Neuronal stem cell (in vitro differentiated cells): Measurements from ENCODE around the gene TRIM46.

Experiments
- DNase-seq: peaks from one replicate; pipeline ENCODE4 v3.0.0-alpha.2; 2013; ENCODE audit warnings: low spot score
- H2AFZ ChIP-seq: one replicate; pipeline ENCODE4 v1.6.1; 2013; ENCODE audit warnings: mild to moderate bottlenecking, low read length, inconsistent platforms
- H2AK5ac ChIP-seq: 2 replicates; pipeline ENCODE4 v1.6.1; 2013; ENCODE audit warnings: low read depth, mild to moderate bottlenecking, inconsistent platforms, low read length, moderate library complexity, mixed read lengths
- H2BK120ac ChIP-seq: 2 replicates; pipeline ENCODE4 v1.6.1; 2013; ENCODE audit warnings: low read depth, mild to moderate bottlenecking, inconsistent platforms, low read length, moderate library complexity, mixed read lengths
- H2BK12ac ChIP-seq: one replicate; pipeline ENCODE4 v1.6.1; 2013; ENCODE audit warnings: low read length, inconsistent platforms
- H2BK15ac ChIP-seq: 2 replicates; pipeline ENCODE4 v1.6.1; 2013; ENCODE audit warnings: mild to moderate bottlenecking, low read length, inconsistent platforms, mixed read lengths
- H2BK5ac ChIP-seq: one replicate; pipeline ENCODE4 v1.6.1; 2013; ENCODE audit warnings: inconsistent platforms, mild to moderate bottlenecking, low read length, moderate library complexity
- H3K14ac ChIP-seq: one replicate; pipeline ENCODE4 v1.6.1; 2013; ENCODE audit warnings: low read length, inconsistent platforms
- H3K18ac ChIP-seq: 2 replicates; pipeline ENCODE4 v1.6.1; 2013; ENCODE audit warnings: low read length, inconsistent platforms
- H3K23ac ChIP-seq: 2 replicates; pipeline ENCODE4 v1.6.1; 2013; ENCODE audit warnings: low read depth, mild to moderate bottlenecking, mixed read lengths, low read length, inconsistent platforms; ENCODE audit not compliant: poor library complexity
- H3K27ac ChIP-seq: replicated peaks from 3 replicates; pipeline ENCODE4 v1.5.1; 2013; ENCODE audit warnings: low read length, inconsistent platforms
- H3K27me3 ChIP-seq, 3 experiments: 2 replicates each; pipeline ENCODE4 v1.6.1; 2013; ENCODE audit warnings: low read length in 3 of 3, mild to moderate bottlenecking in 2 of 3, inconsistent platforms in 1 of 3, low read depth in 1 of 3, mixed read lengths in 1 of 3, moderate library complexity in 1 of 3; ENCODE audit not compliant: control insufficient read depth in 3 of 3, insufficient read depth in 3 of 3
- H3K36me3 ChIP-seq, 2 donors: replicated peaks in 1 of 2; 2 replicates each; pipeline ENCODE4 v1.6.1; 2013; ENCODE audit warnings: low read length in 2 of 2; ENCODE audit not compliant: control insufficient read depth in 2 of 2, insufficient read depth in 2 of 2
- H3K4ac ChIP-seq: 2 replicates; pipeline ENCODE4 v1.6.1; 2013; ENCODE audit warnings: inconsistent platforms, mild to moderate bottlenecking, low read length, moderate library complexity
- H3K4me1 ChIP-seq, 2 donors: 1 replicate in 1 of 2; 2 replicates in 1 of 2; pipeline ENCODE4 v1.6.1; 2013; ENCODE audit warnings: low read length in 2 of 2, low read depth in 1 of 2; ENCODE audit not compliant: control insufficient read depth in 2 of 2, insufficient read depth in 1 of 2
- H3K4me2 ChIP-seq: one replicate; pipeline ENCODE4 v1.6.1; 2013; ENCODE audit warnings: mild to moderate bottlenecking, low read length, inconsistent platforms; ENCODE audit not compliant: insufficient read depth, poor library complexity, severe bottlenecking
- H3K4me3 ChIP-seq, 2 donors: 2 replicates each; pipeline ENCODE4 v1.5.1; 2013; ENCODE audit warnings: low read length in 2 of 2, mild to moderate bottlenecking in 2 of 2, inconsistent platforms in 1 of 2, moderate library complexity in 1 of 2
- H3K79me1 ChIP-seq: one replicate; pipeline ENCODE4 v1.6.1; 2013; ENCODE audit warnings: low read depth, mild to moderate bottlenecking, inconsistent platforms, low read length, moderate library complexity
- H3K9ac ChIP-seq: one replicate; pipeline ENCODE4 v1.6.1; 2013; ENCODE audit warnings: mild to moderate bottlenecking, low read depth, low read length, inconsistent platforms; ENCODE audit not compliant: poor library complexity
- H3K9me3 ChIP-seq, 2 donors: replicated peaks in 1 of 2; 2 replicates each; pipeline versions ENCODE3 to v1.6.1; 2013; ENCODE audit warnings: low read length in 2 of 2, mild to moderate bottlenecking in 2 of 2, inconsistent platforms in 1 of 2, low read depth in 1 of 2, mixed read lengths in 1 of 2, moderate library complexity in 1 of 2; ENCODE audit not compliant: control insufficient read depth in 2 of 2, insufficient read depth in 1 of 2
- H4K8ac ChIP-seq: one replicate; pipeline ENCODE4 v1.6.1; 2013; ENCODE audit warnings: low read depth, mild to moderate bottlenecking, inconsistent platforms, low read length, moderate library complexity
- H4K91ac ChIP-seq: one replicate; pipeline ENCODE4 v1.6.1; 2013; ENCODE audit warnings: low read length, low read depth, mild to moderate bottlenecking, inconsistent platforms; ENCODE audit not compliant: poor library complexity
- WGBS, 2 donors: extraction: QIAGEN DNeasy Blood & Tissue Kit; methylation state at CpG; one replicate each; pipeline ENCODE4 v1.1.7; 2013; ENCODE audit warnings: missing lambda C conversion rate in 2 of 2, mixed read lengths in 1 of 2; ENCODE audit not compliant: insufficient read length in 2 of 2, insufficient replicate concordance in 1 of 2; ENCODE audit errors: extremely low coverage in 2 of 2; 5-methylcytosine and 5-hydroxymethylcytosine counted together

TRIM46 gene

DNA sequence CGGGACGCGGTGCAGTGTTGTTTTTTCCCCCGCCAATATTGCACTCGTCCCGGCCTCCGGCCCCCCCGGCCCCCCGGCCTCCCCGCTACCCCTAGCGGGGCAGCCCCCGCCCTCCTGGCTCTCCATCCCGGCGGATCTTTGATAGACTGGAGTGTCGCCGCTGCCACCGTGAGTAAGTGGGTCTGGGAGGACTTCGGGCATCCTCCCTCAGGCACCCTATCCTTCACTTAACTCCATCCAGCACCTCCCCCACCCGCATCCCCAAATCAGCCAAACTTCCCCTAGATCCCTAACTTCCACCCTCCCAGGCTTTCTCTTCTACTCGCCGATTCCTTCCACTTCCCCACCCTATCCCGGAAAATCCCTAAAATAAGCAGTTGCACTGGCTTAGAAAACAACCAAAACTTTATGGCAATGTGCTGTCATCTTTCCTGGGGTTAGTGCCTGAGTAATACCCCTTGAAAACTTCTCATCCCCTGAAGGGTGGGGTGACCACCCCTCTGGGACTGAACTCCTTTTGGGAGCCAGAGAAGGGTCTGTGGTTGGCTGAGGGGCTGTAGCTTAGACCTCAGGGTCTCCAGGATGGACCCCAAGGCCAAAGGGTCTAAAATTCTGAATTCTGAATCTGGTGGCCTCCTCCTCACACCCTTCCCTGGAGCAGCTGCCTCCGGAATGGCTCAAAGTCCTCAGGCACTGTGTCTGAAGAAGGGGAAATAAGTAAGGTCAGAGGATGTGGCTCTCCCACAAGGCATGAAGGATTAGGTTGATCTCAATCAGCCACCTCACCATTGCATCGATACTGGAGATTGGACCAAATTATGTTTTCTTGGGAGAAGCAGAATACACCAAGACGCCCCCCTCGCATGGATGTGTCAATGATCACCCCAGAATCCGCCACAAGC lies 21.8 kb downstream of the TRIM46 start:
- peaks cover 33 to 34% of the 10 kb centered on the region in 2 donors for H3K4me1 ChIP-seq
- H3K79me1 ChIP-seq: peaks cover 14% of the 10 kb centered on the region
- no peak for DNase-seq
- H3K9ac ChIP-seq: peak overlapping the region; percentile 87
- H3K18ac ChIP-seq: peak overlapping the region; percentile 94
- H2BK12ac ChIP-seq: no peak overlapping the region
- H3K36me3 ChIP-seq: peaks cover 34 to 48% of the 10 kb centered on the region in 2 donors
- no peaks in the 10 kb centered on the region for H3K27me3 ChIP-seq
- no peak overlapping the region for H2AFZ ChIP-seq
- H2AK5ac ChIP-seq: peak overlapping the region; percentile 57
- no peak overlapping the region for H2BK120ac ChIP-seq
- H3K14ac ChIP-seq: no peak overlapping the region
- peak overlapping the region; percentile 66 to 98 for H3K4me3 ChIP-seq
- no peak overlapping the region for H2BK15ac ChIP-seq
- peak overlapping the region; percentile 77 for H2BK5ac ChIP-seq
- H3K27ac ChIP-seq: peak overlapping the region; percentile 86
- peak overlapping the region; percentile 76 for H3K4me2 ChIP-seq
- no peak overlapping the region for H3K4ac ChIP-seq
- no CpG with 5 or more reads among the region's 27 CpGs for WGBS, 2 donors
- H3K23ac ChIP-seq: no peak overlapping the region
- no peak overlapping the region for H4K8ac ChIP-seq
- H4K91ac ChIP-seq: peak overlapping the region; percentile 32
- H3K9me3 ChIP-seq: peaks cover 0 to 2% of the 10 kb centered on the region in 2 donors

DNA sequence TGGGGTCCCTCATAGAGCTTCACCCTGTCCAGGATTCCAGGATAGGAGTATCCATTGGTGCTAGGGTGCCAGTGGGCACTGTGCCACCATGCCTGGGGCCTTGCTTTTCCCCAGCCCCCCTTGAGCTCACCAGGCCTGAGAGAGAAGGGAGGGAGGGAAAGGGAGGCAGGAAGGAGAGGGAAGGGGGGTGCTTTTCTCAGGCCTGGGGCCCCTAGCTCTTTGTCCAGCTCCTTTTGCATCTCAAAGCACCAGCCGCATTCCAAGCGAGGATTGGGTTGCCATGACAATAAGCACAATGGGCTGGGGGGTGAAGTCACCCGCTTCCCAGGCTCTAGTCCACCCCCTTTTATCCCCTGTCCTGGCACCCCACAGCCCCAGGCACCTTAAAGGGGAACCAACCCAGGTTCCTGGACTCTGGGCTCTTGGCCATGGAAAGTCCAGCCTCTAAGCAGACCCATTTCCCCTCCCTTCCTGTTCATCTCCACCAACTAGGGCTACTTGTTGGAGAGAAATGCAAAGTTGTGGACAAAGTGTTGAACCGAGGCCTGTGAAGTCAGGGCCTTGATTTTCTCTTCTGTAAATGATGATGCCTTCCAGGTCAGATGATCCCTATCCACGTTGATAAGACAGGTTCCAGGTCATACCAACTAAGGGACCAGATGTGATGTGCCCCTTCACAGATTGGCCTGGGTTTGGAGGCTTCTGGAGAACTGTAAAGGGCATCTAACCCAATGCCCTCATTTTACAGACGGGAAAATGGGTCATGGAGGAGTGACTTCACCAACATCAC lies 22.6 kb downstream of the TRIM46 start:
- H3K4me3 ChIP-seq: peak overlapping the region; percentile 66 to 98
- peak overlapping the region; percentile 80 for H3K18ac ChIP-seq
- H2BK5ac ChIP-seq: peak overlapping the region; percentile 77
- H2AFZ ChIP-seq: no peak overlapping the region
- peaks cover 0 to 2% of the 10 kb centered on the region in 2 donors for H3K9me3 ChIP-seq
- H3K4me2 ChIP-seq: peak overlapping the region; percentile 76
- H3K27ac ChIP-seq: peak overlapping the region; percentile 86
- H2BK120ac ChIP-seq: no peak overlapping the region
- no peak overlapping the region for H3K14ac ChIP-seq
- no CpG with 5 or more reads among the region's 6 CpGs for WGBS, 2 donors
- no peak overlapping the region for H4K91ac ChIP-seq
- peaks cover 42 to 57% of the 10 kb centered on the region in 2 donors for H3K36me3 ChIP-seq
- peak overlapping the region; percentile 94 for H3K9ac ChIP-seq
- no peak overlapping the region for H2BK15ac ChIP-seq
- no peak overlapping the region for H2BK12ac ChIP-seq
- peak overlapping the region; percentile 40 for H3K4ac ChIP-seq
- peak; percentile 92 for DNase-seq
- H3K4me1 ChIP-seq: peaks cover 34 to 35% of the 10 kb centered on the region in 2 donors
- peak overlapping the region; percentile 96 for H2AK5ac ChIP-seq
- no peak overlapping the region for H4K8ac ChIP-seq
- H3K27me3 ChIP-seq: no peaks in the 10 kb centered on the region
- H3K79me1 ChIP-seq: peaks cover 14% of the 10 kb centered on the region
- H3K23ac ChIP-seq: no peak overlapping the region

DNA sequence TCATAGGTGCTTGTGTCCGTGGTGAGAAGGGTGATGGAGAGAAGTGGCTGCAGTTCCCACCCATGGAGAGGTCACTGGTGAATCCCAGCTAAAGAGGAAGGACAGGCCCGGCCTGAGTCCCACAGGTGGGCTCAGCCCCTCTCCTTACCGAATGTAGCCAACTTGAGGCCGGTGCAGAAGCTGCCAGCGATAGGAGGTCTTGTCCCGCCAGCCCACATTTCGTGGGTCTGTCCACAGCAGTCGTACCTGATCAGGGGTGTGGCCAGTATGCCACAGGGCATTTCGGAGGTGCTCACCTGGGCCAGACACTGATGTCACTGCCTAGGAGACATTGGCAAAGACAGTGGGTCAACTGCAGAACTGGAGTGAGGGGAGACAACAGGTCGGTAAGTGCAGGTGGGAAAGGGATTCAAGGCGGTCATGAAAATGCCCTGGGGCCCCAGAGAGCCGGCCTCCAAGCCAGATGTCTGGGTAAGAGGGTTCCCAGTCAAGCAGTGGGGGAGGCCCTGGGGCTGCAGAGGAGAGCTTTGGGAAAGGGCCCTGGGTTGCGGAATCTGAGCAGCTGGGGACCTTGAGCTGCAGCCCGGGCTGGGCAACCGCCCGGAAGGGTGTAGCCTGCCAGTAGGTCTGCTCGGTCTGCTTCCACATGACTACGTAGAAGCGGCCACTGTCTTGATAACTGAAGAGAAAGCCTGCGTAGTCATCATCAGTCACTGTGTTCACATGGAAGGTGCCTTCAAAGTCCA lies 23.4 kb downstream of the TRIM46 start:
- H3K27ac ChIP-seq: peak overlapping the region; percentile 84

More for the DNA sequence above, 23.4 kb downstream of the TRIM46 start:
- Histone ChIP-seq H2BK12ac (peak overlapping the region; percentile 86), H2BK120ac (no peak overlapping the region), H3K4me3 (peak overlapping the region; percentile 66 to 79), H3K18ac (peak overlapping the region; percentile 53), H3K9ac (peak overlapping the region; percentile 94), H3K14ac (peak overlapping the region; percentile 59), H3K4me2 (peak overlapping the region; percentile 76), H2BK15ac (peak overlapping the region; percentile 61), H3K4ac (peak overlapping the region; percentile 40), H3K36me3 (peaks cover 50 to 64% of the 10 kb centered on the region in 2 donors), H3K4me1 (peaks cover 32 to 35% of the 10 kb centered on the region in 2 donors), H4K91ac (no peak overlapping the region), H3K23ac (peak overlapping the region; percentile 45), H4K8ac (no peak overlapping the region), H2BK5ac (peak overlapping the region; percentile 25), H2AFZ (no peak overlapping the region), H2AK5ac (peak overlapping the region; percentile 96), H3K27me3 (no peaks in the 10 kb centered on the region), H3K9me3 (peaks cover 0 to 2% of the 10 kb centered on the region in 2 donors), H3K79me1 (peaks cover 14% of the 10 kb centered on the region)
- no CpG with 5 or more reads among the region's 20 CpGs for WGBS, 2 donors
- DNase-seq: no peak
